ENCODE results near the gene HTT.

- TF ChIP-seq CTCF (IDR thresholded peaks at IDR 0.05; ENCODE audit: low read length) (no peak), EZH2phosphoT487 (IDR thresholded peaks at IDR 0.05; ENCODE audit: low read length) (no peak), EZH2 (optimal IDR thresholded peaks at IDR 0.05; ENCODE audit: low read depth, low read length) (no peak)
Measured at GRCh38 chr4:3067473-3068001, 6.9 kb upstream of the HTT start.
